HepG2 (cell line): ENCODE data around the gene PMM2. TPM values are rescaled to one million over a fixed set of nuclear protein-coding genes. Genes with fewer than 3 reads are reported as not detected.

Source experiments
- CHCHD3 ChIP-seq: sonication (generic); formaldehyde crosslinking; IDR thresholded peaks from 2 replicates; pipeline ENCODE4 v1.8.0; 2022; ENCODE audit warnings: mild to moderate bottlenecking, missing genetic modification reagents, moderate library complexity
- FOSL1 ChIP-seq: sonication (generic); formaldehyde crosslinking; IDR thresholded peaks from 2 replicates; pipeline ENCODE4 v1.9.0; 2021; ENCODE audit warnings: missing genetic modification reagents, borderline replicate concordance
- FOXJ3 ChIP-seq: sonication (generic); formaldehyde crosslinking; IDR thresholded peaks from 2 replicates; pipeline ENCODE4 v1.4.0; 2020; ENCODE audit warnings: missing genetic modification reagents, mild to moderate bottlenecking, borderline replicate concordance
- FOXK1 ChIP-seq: sonication (generic); formaldehyde crosslinking; IDR thresholded peaks from 2 replicates; pipeline ENCODE4 v1.4.0; 2020; ENCODE audit warnings: low read depth, missing genetic modification reagents, borderline replicate concordance
- FOXM1 ChIP-seq: sonication (generic); formaldehyde crosslinking; IDR thresholded peaks from 2 replicates; pipeline ENCODE4 v1.5.0; 2020; ENCODE audit warnings: missing genetic modification reagents
- GABPA ChIP-seq, 2 experiments: IDR thresholded peaks; 2 replicates each; pipeline ENCODE4 v1.6.1; 2011 to 2016; ENCODE audit warnings: low read depth in 2 of 2, low read length in 1 of 2, missing biosample characterization in 1 of 2, missing genetic modification characterization in 1 of 2
- KDM5B ChIP-seq: sonication (generic); formaldehyde crosslinking; IDR thresholded peaks from 2 replicates; pipeline ENCODE4 v1.4.0; 2020; ENCODE audit warnings: missing genetic modification reagents, mild to moderate bottlenecking, borderline replicate concordance
- MAFG ChIP-seq: sonication (generic); formaldehyde crosslinking; IDR thresholded peaks from 2 replicates; pipeline ENCODE4 v1.5.1; 2020; ENCODE audit warnings: mild to moderate bottlenecking, missing genetic modification reagents
- NFIC ChIP-seq: IDR thresholded peaks from 2 replicates; pipeline ENCODE4 v1.6.1; 2012; ENCODE audit warnings: mild to moderate bottlenecking, low read length, inconsistent platforms
- PCBP2 ChIP-seq: fragments of 200-400 bp; formaldehyde crosslinking; optimal IDR thresholded peaks from 2 replicates; pipeline ENCODE3; 2018; ENCODE audit warnings: low read length, low read depth; ENCODE audit not compliant: poor library complexity, severe bottlenecking
- RFX1 ChIP-seq: fragments of 450-650 bp; IDR thresholded peaks from 2 replicates; pipeline ENCODE4 v1.6.1; 2017
- RORA ChIP-seq: sonication (generic); formaldehyde crosslinking; IDR thresholded peaks from 2 replicates; pipeline ENCODE4 v1.5.0; 2020; ENCODE audit warnings: mild to moderate bottlenecking, missing genetic modification reagents, moderate library complexity
- TBX3 ChIP-seq: fragments of 450-650 bp; IDR thresholded peaks from 2 replicates; pipeline ENCODE4 v1.6.1; 2017; ENCODE audit warnings: antibody characterized with exemption, mild to moderate bottlenecking, inconsistent platforms, borderline replicate concordance
- ZBTB1 ChIP-seq: sonication (generic); formaldehyde crosslinking; IDR thresholded peaks from 2 replicates; pipeline ENCODE4 v1.4.0; 2020; ENCODE audit warnings: missing genetic modification reagents, borderline replicate concordance
- ZNF230 ChIP-seq: sonication (generic); formaldehyde crosslinking; IDR thresholded peaks from 2 replicates; pipeline ENCODE4 v1.4.0; 2020; ENCODE audit warnings: mild to moderate bottlenecking, missing genetic modification reagents
- ZNF234 ChIP-seq: sonication (generic); formaldehyde crosslinking; conservative IDR thresholded peaks from 2 replicates; pipeline ENCODE4 v1.5.1; 2020; ENCODE audit warnings: mild to moderate bottlenecking, missing genetic modification reagents
- ZNF460 ChIP-seq: sonication (generic); formaldehyde crosslinking; IDR thresholded peaks from 2 replicates; pipeline ENCODE4 v1.5.1; 2020; ENCODE audit warnings: missing genetic modification reagents, mild to moderate bottlenecking, borderline replicate concordance
- ZNF549 ChIP-seq: sonication (generic); formaldehyde crosslinking; IDR thresholded peaks from 2 replicates; pipeline ENCODE4 v1.5.0; 2020; ENCODE audit warnings: missing genetic modification reagents
- ZNF567 ChIP-seq: sonication (generic); formaldehyde crosslinking; IDR thresholded peaks from 2 replicates; pipeline ENCODE4 v1.8.1; 2023; ENCODE audit warnings: mild to moderate bottlenecking, missing genetic modification reagents, borderline replicate concordance
- ZNF75D ChIP-seq: sonication (generic); formaldehyde crosslinking; IDR thresholded peaks from 2 replicates; pipeline ENCODE4 v1.8.1; 2023; ENCODE audit warnings: missing genetic modification reagents, mild to moderate bottlenecking, borderline replicate concordance
- ZSCAN22 ChIP-seq: sonication (generic); formaldehyde crosslinking; IDR thresholded peaks from 2 replicates; pipeline ENCODE4 v1.4.0; 2020; ENCODE audit warnings: mild to moderate bottlenecking, missing genetic modification reagents
- polyA plus RNA-seq, 8 experiments: library from polyadenylated mRNA; depleted of rRNA in 3 of 8; stranded (reverse) in 7 of 8; unstranded in 1 of 8; fragments of >200 nt; fragmentation: Illumina TruSeq in 4 of 8; extraction: Trizol in 4 of 8; gene quantifications; 2 replicates each; pipeline versions ENCODE4 v1.2.1 to v1.2.3, GENCODE V29; 2011 to 2016; ENCODE audit warnings: low read depth in 4 of 8, missing spikeins in 1 of 8, mixed read lengths in 1 of 8; ENCODE audit not compliant: insufficient read depth in 1 of 8
- total RNA-seq, 5 experiments: library from RNA; depleted of rRNA; stranded (reverse); fragments of >200 nt; fragmentation: Illumina TruSeq; extraction: Trizol; gene quantifications; 2 replicates each; pipeline ENCODE4 v1.2.3, GENCODE V29; 2016; ENCODE audit warnings: low read depth in 1 of 5
- TF ChIP-seq, protein P1 (sequence below): sonication (generic); formaldehyde crosslinking; IDR thresholded peaks from 2 replicates; pipeline ENCODE4 v1.5.0; 2020; ENCODE audit warnings: missing genetic modification reagents, mild to moderate bottlenecking, borderline replicate concordance
- TF ChIP-seq, protein P2 (sequence below): IDR thresholded peaks from 2 replicates; pipeline ENCODE4 v1.6.1; 2016; ENCODE audit warnings: low read depth, control low read depth
- TF ChIP-seq, protein P3 (sequence below): sonication (generic); formaldehyde crosslinking; IDR thresholded peaks from 2 replicates; pipeline ENCODE4 v1.5.0; 2020; ENCODE audit warnings: missing genetic modification reagents, mild to moderate bottlenecking, borderline replicate concordance
- TF ChIP-seq, protein P4 (sequence below): sonication (generic); formaldehyde crosslinking; IDR thresholded peaks from 2 replicates; pipeline ENCODE4 v1.8.0; 2022; ENCODE audit warnings: missing genetic modification reagents, mild to moderate bottlenecking, moderate library complexity, borderline replicate concordance

The PMM2 gene
- total and polyA plus RNA-seq, 2 of the 13 experiments (the other 11 are each of a cell fraction or from before 2014, with no cell fraction given) = 52.2 to 93.7 TPM

DNA sequence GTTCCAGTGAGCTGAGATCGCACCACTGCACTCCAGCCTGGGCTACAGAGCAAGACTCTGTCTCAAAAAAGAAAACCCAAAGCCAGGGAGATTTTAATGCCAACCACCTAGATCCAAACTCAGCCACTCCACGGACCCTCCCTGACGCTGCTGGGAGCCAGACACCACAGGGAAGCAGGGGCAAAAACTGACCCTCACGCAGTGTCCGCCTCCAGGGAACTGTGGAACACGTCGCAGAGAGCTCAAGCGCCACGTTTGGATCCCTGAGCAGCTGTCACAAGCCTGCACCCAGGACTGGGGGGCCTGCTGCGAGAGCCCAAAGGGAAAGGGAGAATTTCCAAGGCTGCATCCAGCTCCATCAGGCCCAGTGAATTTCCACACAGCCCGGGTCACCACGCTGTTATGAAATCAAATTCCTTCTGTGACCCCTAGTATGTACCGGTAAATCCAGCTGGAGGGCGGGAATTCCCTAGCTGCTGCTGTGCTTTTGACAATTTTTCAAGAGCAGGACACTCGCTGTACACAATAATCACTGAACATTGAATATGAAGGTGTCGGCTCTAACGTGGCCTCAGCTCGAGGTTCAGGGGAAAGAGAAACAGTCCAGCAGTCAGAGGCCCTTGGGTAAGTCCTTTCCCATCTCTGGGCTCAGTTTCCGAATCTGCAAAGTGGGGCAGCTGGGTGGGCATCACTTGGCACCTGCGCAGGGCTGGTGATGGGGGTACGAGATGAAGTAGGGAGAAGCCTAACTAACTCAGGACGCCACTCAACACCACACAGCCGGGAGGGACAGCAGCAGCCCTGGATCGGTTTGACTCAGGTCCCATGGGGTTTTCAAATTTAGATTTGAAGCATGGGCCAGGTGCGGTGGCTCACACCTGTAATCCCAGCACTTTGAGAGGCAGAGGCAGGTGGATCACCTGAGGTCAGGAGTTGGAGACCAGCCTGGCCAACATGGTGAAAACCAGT lies 62.6 kb downstream of the PMM2 start (continued):
- TF ChIP-seq CHCHD3 (CRISPR knock-in tag) = no peak
- no peak for TF ChIP-seq PCBP2
- no peak for TF ChIP-seq ZSCAN22 (CRISPR knock-in tag)
- peak; percentile 88; the same call in 1 of the 2 replicates for TF ChIP-seq FOXK1
- TF ChIP-seq, protein P1, sequence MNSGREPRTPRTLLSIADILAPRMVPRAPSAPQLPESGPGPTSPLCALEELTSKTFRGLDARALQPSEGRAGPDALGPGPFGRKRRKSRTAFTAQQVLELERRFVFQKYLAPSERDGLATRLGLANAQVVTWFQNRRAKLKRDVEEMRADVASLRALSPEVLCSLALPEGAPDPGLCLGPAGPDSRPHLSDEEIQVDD (CRISPR knock-in tag) = no peak
- TF ChIP-seq RFX1 = no peak
- TF ChIP-seq, protein P2, sequence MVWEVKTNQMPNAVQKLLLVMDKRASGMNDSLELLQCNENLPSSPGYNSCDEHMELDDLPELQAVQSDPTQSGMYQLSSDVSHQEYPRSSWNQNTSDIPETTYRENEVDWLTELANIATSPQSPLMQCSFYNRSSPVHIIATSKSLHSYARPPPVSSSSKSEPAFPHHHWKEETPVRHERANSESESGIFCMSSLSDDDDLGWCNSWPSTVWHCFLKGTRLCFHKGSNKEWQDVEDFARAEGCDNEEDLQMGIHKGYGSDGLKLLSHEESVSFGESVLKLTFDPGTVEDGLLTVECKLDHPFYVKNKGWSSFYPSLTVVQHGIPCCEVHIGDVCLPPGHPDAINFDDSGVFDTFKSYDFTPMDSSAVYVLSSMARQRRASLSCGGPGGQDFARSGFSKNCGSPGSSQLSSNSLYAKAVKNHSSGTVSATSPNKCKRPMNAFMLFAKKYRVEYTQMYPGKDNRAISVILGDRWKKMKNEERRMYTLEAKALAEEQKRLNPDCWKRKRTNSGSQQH (CRISPR knock-in tag) = peak; percentile 91
- no peak for TF ChIP-seq ZBTB1 (CRISPR knock-in tag)
- peak; percentile 90; the same call in 1 of the 2 replicates for TF ChIP-seq ZNF567 (CRISPR knock-in tag)
- 0 out of 2 replicates have a peak, but pooled peaks have one; percentile 22 for TF ChIP-seq ZNF230 (CRISPR knock-in tag)
- no peak for TF ChIP-seq ZNF549 (CRISPR knock-in tag)
- TF ChIP-seq RORA (CRISPR knock-in tag) = no peak
- TF ChIP-seq ZNF234 (CRISPR knock-in tag) = no peak
- TF ChIP-seq NFIC = no peak
- no peak for TF ChIP-seq TBX3
- TF ChIP-seq GABPA (IDR thresholded peaks at IDR 0.05; ENCODE audit: low read depth, low read length) = no peak
- no peak for TF ChIP-seq GABPA (CRISPR knock-in tag; IDR thresholded peaks at IDR 0.05; ENCODE audit: low read depth)
- no peak for TF ChIP-seq MAFG (CRISPR knock-in tag)
- TF ChIP-seq ZNF75D (CRISPR knock-in tag) = no peak
- no peak for TF ChIP-seq ZNF460
- TF ChIP-seq FOXM1 (CRISPR knock-in tag) = no peak
- TF ChIP-seq FOSL1 (CRISPR knock-in tag) = no peak
- TF ChIP-seq KDM5B (CRISPR knock-in tag) = peak; percentile 79
- peak; percentile 87 for TF ChIP-seq FOXJ3
- TF ChIP-seq, protein P3, sequence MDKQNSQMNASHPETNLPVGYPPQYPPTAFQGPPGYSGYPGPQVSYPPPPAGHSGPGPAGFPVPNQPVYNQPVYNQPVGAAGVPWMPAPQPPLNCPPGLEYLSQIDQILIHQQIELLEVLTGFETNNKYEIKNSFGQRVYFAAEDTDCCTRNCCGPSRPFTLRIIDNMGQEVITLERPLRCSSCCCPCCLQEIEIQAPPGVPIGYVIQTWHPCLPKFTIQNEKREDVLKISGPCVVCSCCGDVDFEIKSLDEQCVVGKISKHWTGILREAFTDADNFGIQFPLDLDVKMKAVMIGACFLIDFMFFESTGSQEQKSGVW (CRISPR knock-in tag) = no peak
- TF ChIP-seq, protein P4, sequence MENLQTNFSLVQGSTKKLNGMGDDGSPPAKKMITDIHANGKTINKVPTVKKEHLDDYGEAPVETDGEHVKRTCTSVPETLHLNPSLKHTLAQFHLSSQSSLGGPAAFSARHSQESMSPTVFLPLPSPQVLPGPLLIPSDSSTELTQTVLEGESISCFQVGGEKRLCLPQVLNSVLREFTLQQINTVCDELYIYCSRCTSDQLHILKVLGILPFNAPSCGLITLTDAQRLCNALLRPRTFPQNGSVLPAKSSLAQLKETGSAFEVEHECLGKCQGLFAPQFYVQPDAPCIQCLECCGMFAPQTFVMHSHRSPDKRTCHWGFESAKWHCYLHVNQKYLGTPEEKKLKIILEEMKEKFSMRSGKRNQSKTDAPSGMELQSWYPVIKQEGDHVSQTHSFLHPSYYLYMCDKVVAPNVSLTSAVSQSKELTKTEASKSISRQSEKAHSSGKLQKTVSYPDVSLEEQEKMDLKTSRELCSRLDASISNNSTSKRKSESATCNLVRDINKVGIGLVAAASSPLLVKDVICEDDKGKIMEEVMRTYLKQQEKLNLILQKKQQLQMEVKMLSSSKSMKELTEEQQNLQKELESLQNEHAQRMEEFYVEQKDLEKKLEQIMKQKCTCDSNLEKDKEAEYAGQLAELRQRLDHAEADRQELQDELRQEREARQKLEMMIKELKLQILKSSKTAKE (CRISPR knock-in tag) = no peak
